Adrenal gland (tissue), 5 donors: ENCODE measurements around the gene IGF2.

ENCODE experiments used
- POLR2A ChIP-seq, 2 donors: fragments of 450-650 bp; IDR thresholded peaks; one replicate each; pipeline ENCODE4 v1.6.1; 2017; ENCODE audit warnings: antibody characterized with exemption in 2 of 2, mild to moderate bottlenecking in 2 of 2, moderate library complexity in 1 of 2
- TF ChIP-seq, protein P1 (sequence below), 6 experiments: fragments of 450-650 bp in 4 of 6; fragments of 200-600 bp in 2 of 6; sonication (generic) in 1 of 6; IDR thresholded peaks; 1 replicate in 5 of 6; 2 replicates in 1 of 6; pipeline versions ENCODE4 v1.5.1 to v1.8.0; 2016 to 2021; ENCODE audit warnings: antibody characterized with exemption in 6 of 6, mild to moderate bottlenecking in 2 of 6, moderate library complexity in 1 of 6
- donor health status: DM: no; HTN: no; CAD: no.

- TF ChIP-seq, protein P1, sequence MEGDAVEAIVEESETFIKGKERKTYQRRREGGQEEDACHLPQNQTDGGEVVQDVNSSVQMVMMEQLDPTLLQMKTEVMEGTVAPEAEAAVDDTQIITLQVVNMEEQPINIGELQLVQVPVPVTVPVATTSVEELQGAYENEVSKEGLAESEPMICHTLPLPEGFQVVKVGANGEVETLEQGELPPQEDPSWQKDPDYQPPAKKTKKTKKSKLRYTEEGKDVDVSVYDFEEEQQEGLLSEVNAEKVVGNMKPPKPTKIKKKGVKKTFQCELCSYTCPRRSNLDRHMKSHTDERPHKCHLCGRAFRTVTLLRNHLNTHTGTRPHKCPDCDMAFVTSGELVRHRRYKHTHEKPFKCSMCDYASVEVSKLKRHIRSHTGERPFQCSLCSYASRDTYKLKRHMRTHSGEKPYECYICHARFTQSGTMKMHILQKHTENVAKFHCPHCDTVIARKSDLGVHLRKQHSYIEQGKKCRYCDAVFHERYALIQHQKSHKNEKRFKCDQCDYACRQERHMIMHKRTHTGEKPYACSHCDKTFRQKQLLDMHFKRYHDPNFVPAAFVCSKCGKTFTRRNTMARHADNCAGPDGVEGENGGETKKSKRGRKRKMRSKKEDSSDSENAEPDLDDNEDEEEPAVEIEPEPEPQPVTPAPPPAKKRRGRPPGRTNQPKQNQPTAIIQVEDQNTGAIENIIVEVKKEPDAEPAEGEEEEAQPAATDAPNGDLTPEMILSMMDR (IDR thresholded peaks at IDR 0.05) = no peak
- no peak for TF ChIP-seq POLR2A (IDR thresholded peaks at IDR 0.05)
Observed at GRCh38 chr11:2091112-2091746, 48.0 kb downstream of the IGF2 start.
